GM12878 (cell line): ENCODE measurements around the gene BMI1. TPM values are rescaled to one million over a fixed set of nuclear protein-coding genes. Genes with fewer than 3 reads are reported as not detected.

Experiments used
- ATAC-seq: fragments of 200-7000 bp; cut with Tn5 transposase; 3 replicates; pipeline ENCODE4 v1.9.1; 2020; ENCODE audit warnings: mild to moderate bottlenecking, moderate library complexity
- BruUV-seq: library from RNA; stranded (reverse); fragments of 400-500 nt; replicated peaks from 2 replicates; lab custom pipeline; 2021; lab: Mats Ljungman, UMichigan
- CTCF ChIA-PET: fragments of 300-600 bp; sonication (Branson Sonifier 250); formaldehyde crosslinking; extraction: SDS; loops from one replicate; lab custom pipeline; 2021; ENCODE audit warnings: inconsistent platforms; lab: Yijun Ruan, JAX
- POLR2A ChIA-PET: fragments of 350-600 bp; formaldehyde crosslinking; extraction: SDS; loops from one replicate; lab custom pipeline; 2021; ENCODE audit warnings: inconsistent platforms; lab: Charles Lee
- RAD21 ChIA-PET: fragments of 300-600 bp; sonication (Branson Sonifier 250); formaldehyde crosslinking; loops from one replicate; lab custom pipeline; 2023; ENCODE audit warnings: antibody characterized with exemption; ENCODE audit not compliant: unreplicated experiment; lab: Charles Lee
- SMC1A ChIA-PET: fragments of 300-600 bp; sonication (Branson Sonifier 250); formaldehyde crosslinking; loops from one replicate; lab custom pipeline; 2023; ENCODE audit not compliant: unreplicated experiment, uncharacterized antibody; lab: Charles Lee
- DNase-seq: peaks from one replicate; pipeline ENCODE4 v3.0.0-alpha.2; 2011; ENCODE audit warnings: low read depth, low spot score
- FAIRE-seq: peaks from 3 replicates; lab custom pipeline; 2011; peaks lifted over from hg19 to GRCh38; lab: Jason Lieb, UNC
- H2AFZ ChIP-seq: 2 replicates; pipeline ENCODE4 v1.6.0; 2011; ENCODE audit warnings: low read depth, low read length, control low read depth; ENCODE audit not compliant: control insufficient read depth
- H3K27ac ChIP-seq: 2 replicates; pipeline ENCODE4 v1.5.1; 2011; ENCODE audit warnings: control low read depth; ENCODE audit not compliant: control insufficient read depth, insufficient read depth
- H3K27me3 ChIP-seq, 2 experiments: replicated peaks in 1 of 2; 2 replicates each; pipeline versions ENCODE4 v1.6.0 to v1.6.1; 2011; ENCODE audit warnings: low read length in 1 of 2; ENCODE audit not compliant: control insufficient read depth in 2 of 2, insufficient read depth in 2 of 2
- H3K36me3 ChIP-seq, 2 experiments: 2 replicates each; pipeline ENCODE4 v1.5.1; 2011; ENCODE audit warnings: low read length in 1 of 2; ENCODE audit not compliant: control insufficient read depth in 2 of 2, insufficient read depth in 2 of 2
- H3K4me1 ChIP-seq: 2 replicates; pipeline ENCODE4 v1.6.1; 2011; ENCODE audit warnings: mild to moderate bottlenecking, low read length, moderate library complexity, mixed read lengths; ENCODE audit not compliant: control insufficient read depth, insufficient read depth
- H3K4me2 ChIP-seq: 2 replicates; pipeline ENCODE4 v1.6.0; 2011; ENCODE audit warnings: control low read depth; ENCODE audit not compliant: control insufficient read depth, insufficient read depth
- H3K4me3 ChIP-seq: fragments of 200-600 bp; sonication (generic); 2 replicates; pipeline ENCODE4 v1.5.1; 2016
- H3K79me2 ChIP-seq: 2 replicates; pipeline ENCODE4 v1.6.0; 2011; ENCODE audit warnings: low read length; ENCODE audit not compliant: control insufficient read depth, insufficient read depth
- H3K9ac ChIP-seq: 2 replicates; pipeline ENCODE4 v1.8.0; 2011; ENCODE audit warnings: low read length, control low read depth, mixed read lengths; ENCODE audit not compliant: control insufficient read depth, insufficient read depth
- H3K9me3 ChIP-seq: replicated peaks from 3 replicates; pipeline ENCODE4 v1.5.1; 2011; ENCODE audit warnings: mild to moderate bottlenecking, low read length; ENCODE audit not compliant: control insufficient read depth, insufficient read depth
- H4K20me1 ChIP-seq: 2 replicates; pipeline ENCODE4 v1.6.0; 2011; ENCODE audit not compliant: control insufficient read depth, insufficient read depth
- ATF7 ChIP-seq: fragments of 450-650 bp; IDR thresholded peaks from 2 replicates; pipeline ENCODE4 v1.6.1; 2016; ENCODE audit warnings: low read depth, mild to moderate bottlenecking
- BACH1 ChIP-seq: fragments of 450-650 bp; IDR thresholded peaks from 2 replicates; pipeline ENCODE4 v1.6.1; 2017; ENCODE audit warnings: mild to moderate bottlenecking, borderline replicate concordance
- CREB1 ChIP-seq: IDR thresholded peaks from 2 replicates; pipeline ENCODE4 v1.6.1; 2012; ENCODE audit warnings: low read depth, mild to moderate bottlenecking, inconsistent platforms
- GABPA ChIP-seq: IDR thresholded peaks from 2 replicates; pipeline ENCODE4 v1.6.1; 2014; ENCODE audit warnings: antibody characterized with exemption, low read depth, mild to moderate bottlenecking, inconsistent platforms
- HDAC6 ChIP-seq: fragments of 200-600 bp; sonication (generic); IDR thresholded peaks from one replicate; pipeline ENCODE4 v1.8.0; 2017; ENCODE audit warnings: antibody characterized with exemption; ENCODE audit not compliant: unreplicated experiment
- HDGF ChIP-seq: fragments of 450-650 bp; IDR thresholded peaks from 2 replicates; pipeline ENCODE4 v1.6.1; 2016; ENCODE audit warnings: antibody characterized with exemption
- IRF4 ChIP-seq: IDR thresholded peaks from 2 replicates; pipeline ENCODE4 v1.6.1; 2011; ENCODE audit warnings: low read depth, low read length
- KLF5 ChIP-seq: fragments of 450-650 bp; IDR thresholded peaks from 2 replicates; pipeline ENCODE4 v1.6.1; 2014; ENCODE audit warnings: mild to moderate bottlenecking; ENCODE audit not compliant: partially characterized antibody
- LARP7 ChIP-seq: fragments of 450-650 bp; IDR thresholded peaks from 2 replicates; pipeline ENCODE4 v1.6.1; 2017; ENCODE audit warnings: mild to moderate bottlenecking
- RBBP5 ChIP-seq: fragments of 200-600 bp; sonication (generic); conservative IDR thresholded peaks from 2 replicates; pipeline ENCODE4 v1.6.1; 2016
- STAT1 ChIP-seq: fragments of 450-650 bp; conservative IDR thresholded peaks from 2 replicates; pipeline ENCODE4 v1.6.1; 2014; ENCODE audit warnings: antibody characterized with exemption, mild to moderate bottlenecking
- SUPT20H ChIP-seq: IDR thresholded peaks from 2 replicates; pipeline ENCODE4 v1.6.1; 2011; ENCODE audit warnings: low read depth, mild to moderate bottlenecking, low read length, moderate library complexity, borderline replicate concordance; ENCODE audit not compliant: control insufficient read depth
- TCF7 ChIP-seq: IDR thresholded peaks from 2 replicates; pipeline ENCODE4 v1.6.1; 2014; ENCODE audit warnings: antibody characterized with exemption, borderline replicate concordance
- ZNF24 ChIP-seq: fragments of 450-650 bp; IDR thresholded peaks from 2 replicates; pipeline ENCODE4 v1.6.1; 2017; ENCODE audit warnings: antibody characterized with exemption, mild to moderate bottlenecking
- WGBS: methylation state at CpG from one replicate; pipeline ENCODE4 v1.1.6; 2016; ENCODE audit warnings: low lambda C conversion rate; ENCODE audit not compliant: insufficient replicate concordance, insufficient coverage; ENCODE audit errors: missing lambda C conversion rate; 5-methylcytosine and 5-hydroxymethylcytosine counted together
- in situ Hi-C: fragments of 300-500 bp; cut with MboI; formaldehyde crosslinking; loops from 9 replicates; pipeline ENCODE4 v1.14.3; 2018; ENCODE audit warnings: mixed read lengths
- intact Hi-C: fragments of 100-400 bp; cut with micrococcal nuclease; formaldehyde crosslinking; loops from one replicate; pipeline ENCODE4 v1.14.2; 2022; ENCODE audit not compliant: unreplicated experiment
- polyA plus RNA-seq, 11 experiments: library from polyadenylated mRNA; depleted of rRNA in 4 of 11; unstranded in 6 of 11; stranded (reverse) in 5 of 11; fragments of >200 nt; fragmentation: Nextera tagmentation in 4 of 11; fragmentation: Illumina TruSeq in 1 of 11; extraction: Ambion mirVana in 4 of 11; extraction: Trizol in 1 of 11; gene quantifications; 1 replicate in 1 of 11; 2 replicates in 10 of 11; pipeline versions ENCODE4 v1.2.1 to v1.2.3, GENCODE V29; 2011 to 2016; ENCODE audit warnings: inconsistent platforms in 2 of 11, missing spikeins in 2 of 11, low read depth in 1 of 11
- total RNA-seq, 4 experiments: library from RNA; depleted of rRNA in 3 of 4; stranded (reverse); fragments of >200 nt in 3 of 4; fragmentation: Illumina TruSeq in 1 of 4; extraction: Trizol in 1 of 4; gene quantifications; 2 replicates each; pipeline versions ENCODE4 v1.2.1 to v1.2.3, GENCODE V29; 2013 to 2021

The BMI1 gene
- total and polyA plus RNA-seq, 10 of the 15 experiments (the other 5 are each of a cell fraction or from before 2014, with no cell fraction given) = 8.0 to 49.7 (median 25.8) TPM

DNA sequence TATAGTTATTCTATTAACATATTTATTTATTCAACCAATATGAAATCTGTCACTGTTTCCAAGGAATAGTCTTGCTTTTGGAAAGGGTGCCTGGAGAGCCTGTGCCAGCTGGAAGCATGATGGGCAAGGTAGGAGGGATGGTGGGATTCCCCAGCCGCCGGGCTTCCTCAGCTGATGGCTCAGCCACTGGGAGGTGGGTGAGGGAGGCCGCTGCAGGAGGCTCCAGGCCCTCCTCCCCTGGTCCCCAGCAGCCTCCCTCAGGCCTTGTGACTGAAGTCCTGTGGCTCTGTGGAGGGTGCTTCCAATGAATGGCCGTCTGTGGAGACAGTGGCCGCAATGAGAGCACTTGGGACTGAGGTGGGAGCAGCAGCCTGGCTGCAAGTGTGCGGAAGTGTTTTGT lies 51.4 kb downstream of the BMI1 start:
- H3K27me3 ChIP-seq = no peaks in the 10 kb centered on the region
- H3K79me2 ChIP-seq = no peaks in the 10 kb centered on the region
- no peaks in the 10 kb centered on the region for H4K20me1 ChIP-seq
- FAIRE-seq (no peak), ATAC-seq (no peak), DNase-seq (no peak)
- in situ Hi-C loops = no loop called here
- no peak overlapping the region for H3K4me2 ChIP-seq
- no TSS peak for BruUV-seq
- H3K9me3 ChIP-seq = no peaks in the 10 kb centered on the region
- WGBS = 99% methylated on average over 6 of the region's 6 CpGs
- H3K9ac ChIP-seq = no peak overlapping the region
- no peak overlapping the region for H3K4me3 ChIP-seq
- ChIA-PET CTCF (no interaction called here), POLR2A (interaction anchor here (0.6 kb wide), 1 partner anchor 211 kb away, joined by 6 read pairs; no protein-coding TSS in a partner anchor), SMC1A (interaction anchor here (1.1 to 1.5 kb wide), 2 partner anchors 28 to 46 kb away, joined by 3 to 4 read pairs; no protein-coding TSS in a partner anchor), RAD21 (no interaction called here)
- no peak overlapping the region for H3K27ac ChIP-seq
- no peaks in the 10 kb centered on the region for H3K36me3 ChIP-seq
- intact Hi-C loops = no loop called here
- H2AFZ ChIP-seq = no peak overlapping the region
- H3K4me1 ChIP-seq = peaks cover 17% of the 10 kb centered on the region
- TF ChIP-seq STAT1 (no peak), GABPA (no peak), KLF5 (no peak), ATF7 (no peak), ZNF24 (no peak), LARP7 (no peak), SUPT20H (no peak), BACH1 (no peak), RBBP5 (no peak), HDAC6 (no peak), TCF7 (no peak), CREB1 (no peak), IRF4 (no peak), HDGF (no peak)
